HPDE6-E6E7 (cell line): Measurements from ENCODE around the gene MRPL21.
A peak's percentile ranks its signal among the peaks of the same experiment; 100 is the strongest.
"Not testable (repeated sequence)": the region's sequence is repeated elsewhere in the genome, so short reads cannot be mapped to it uniquely, and the experiment has no call there.

Experiments used
- DNase-seq: peaks from one replicate; pipeline ENCODE4 v3.0.0; 2011; ENCODE audit warnings: missing footprints; ENCODE audit errors: extremely low spot score

MRPL21 gene

GRCh38 chr11:68868221-68868835, 35.3 kb downstream of the MRPL21 start:
- no peak for DNase-seq

- DNase-seq = no peak
Measured at GRCh38 chr11:68867066-68867465, 36.6 kb downstream of the MRPL21 start.

GRCh38 chr11:68865241-68865640, 38.4 kb downstream of the MRPL21 start:
- DNase-seq = no peak

- no peak for DNase-seq
Measured at GRCh38 chr11:68863553-68864265, 39.9 kb downstream of the MRPL21 start.

- no peak for DNase-seq
Measured at GRCh38 chr11:68862421-68862820, 41.2 kb downstream of the MRPL21 start.

- no peak for DNase-seq
Measured at GRCh38 chr11:68859123-68859522, 44.5 kb downstream of the MRPL21 start.

- no peak for DNase-seq
Measured at GRCh38 chr11:68857037-68857586, 46.5 kb downstream of the MRPL21 start.

- not testable (repeated sequence) for DNase-seq
Measured at GRCh38 chr11:68856425-68857030, 47.1 kb downstream of the MRPL21 start.

GRCh38 chr11:68855205-68855981, 48.2 kb downstream of the MRPL21 start:
- no peak for DNase-seq

GRCh38 chr11:68854273-68854958, 49.2 kb downstream of the MRPL21 start:
- no peak for DNase-seq

- no peak for DNase-seq
Measured at GRCh38 chr11:68852628-68853027, 51.0 kb downstream of the MRPL21 start.

GRCh38 chr11:68848429-68848828, 55.2 kb downstream of the MRPL21 start:
- no peak for DNase-seq

GRCh38 chr11:68847395-68847794, 56.2 kb downstream of the MRPL21 start:
- no peak for DNase-seq

- no peak for DNase-seq
Measured at GRCh38 chr11:68845351-68846002, 58.2 kb downstream of the MRPL21 start.

GRCh38 chr11:68844801-68845200, 58.8 kb downstream of the MRPL21 start:
- no peak for DNase-seq

- no peak for DNase-seq
Measured at GRCh38 chr11:68844376-68844775, 59.3 kb downstream of the MRPL21 start.

- peak; percentile 62 for DNase-seq
Measured at GRCh38 chr11:68843703-68844312, 59.8 kb downstream of the MRPL21 start.

GRCh38 chr11:68843052-68843561, 60.5 kb downstream of the MRPL21 start:
- no peak for DNase-seq

GRCh38 chr11:68842427-68843051, 61.1 kb downstream of the MRPL21 start:
- no peak for DNase-seq
